Activated T-helper 9 cell treated with anti-CD3 and anti-CD28 coated beads, Interleukin-2, amount 50 U/mL, for 16 hours (primary cell): Measurements from ENCODE around the gene ITGB7.
"Not testable (repeated sequence)": the region's sequence is repeated elsewhere in the genome, so short reads cannot be mapped to it uniquely, and the experiment has no call there.

Experiments
- DNase-seq: peaks from one replicate; pipeline ENCODE4 v3.0.0-alpha.2; 2020; ENCODE audit warnings: low read depth

ITGB7 gene

DNA sequence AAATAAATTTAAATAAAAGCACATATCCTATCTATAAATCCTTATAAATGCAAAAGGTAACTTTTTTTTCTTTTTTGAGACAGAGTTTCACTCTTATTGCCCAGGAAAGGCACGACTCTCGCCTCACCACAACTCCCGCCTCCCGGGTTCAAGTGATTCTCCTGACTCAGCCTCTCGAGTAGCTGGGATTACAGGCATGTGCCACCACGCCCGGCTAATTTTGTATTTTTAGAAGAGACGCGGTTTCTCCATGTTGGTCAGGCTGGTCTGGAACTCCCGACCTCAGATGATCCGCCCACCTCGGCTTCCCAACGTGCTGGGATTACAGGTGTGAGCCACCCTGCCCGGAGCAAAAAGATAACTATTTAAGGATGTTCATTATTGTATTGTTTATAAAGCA is 28.2 kb downstream of the ITGB7 start:
- not testable (repeated sequence) for DNase-seq

DNA sequence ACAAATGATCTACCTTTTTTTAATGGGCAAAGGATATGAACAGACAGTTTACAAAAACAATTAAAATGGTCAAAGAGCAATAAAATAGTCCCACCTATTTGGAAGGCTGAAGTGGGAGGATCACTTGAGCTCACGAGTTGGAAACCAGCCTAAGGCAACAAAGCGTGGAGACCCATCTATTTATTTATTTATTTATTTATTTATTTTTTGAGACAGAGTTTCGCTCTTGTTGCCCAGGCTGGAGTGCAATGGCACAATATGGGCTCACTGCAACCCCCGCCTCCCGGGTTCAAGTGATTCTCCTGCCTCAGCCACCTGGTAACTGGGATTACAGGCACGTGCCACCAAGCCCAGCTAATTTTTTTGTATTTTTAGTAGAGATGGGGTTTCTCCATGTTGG is 29.6 kb downstream of the ITGB7 start:
- not testable (repeated sequence) for DNase-seq

DNA sequence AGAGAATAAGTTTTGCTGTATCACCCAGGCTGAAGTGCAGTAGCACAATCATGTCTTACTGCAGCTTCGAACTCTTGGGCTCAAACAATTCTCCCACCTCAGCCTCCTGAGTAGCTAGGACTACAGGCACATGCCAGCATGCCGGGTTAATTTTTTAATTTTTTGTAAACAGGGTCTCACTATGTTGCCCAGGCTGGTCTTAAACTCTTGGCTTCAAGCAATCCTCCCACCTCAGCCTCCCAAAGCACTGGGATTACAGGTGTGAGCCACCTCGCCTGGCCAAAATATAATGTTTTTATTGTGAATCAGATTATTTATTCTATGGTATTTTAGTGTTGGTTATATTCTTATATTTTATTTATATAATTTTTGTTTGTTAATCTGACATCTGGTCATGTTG is 30.3 kb downstream of the ITGB7 start:
- DNase-seq: no peak

DNA sequence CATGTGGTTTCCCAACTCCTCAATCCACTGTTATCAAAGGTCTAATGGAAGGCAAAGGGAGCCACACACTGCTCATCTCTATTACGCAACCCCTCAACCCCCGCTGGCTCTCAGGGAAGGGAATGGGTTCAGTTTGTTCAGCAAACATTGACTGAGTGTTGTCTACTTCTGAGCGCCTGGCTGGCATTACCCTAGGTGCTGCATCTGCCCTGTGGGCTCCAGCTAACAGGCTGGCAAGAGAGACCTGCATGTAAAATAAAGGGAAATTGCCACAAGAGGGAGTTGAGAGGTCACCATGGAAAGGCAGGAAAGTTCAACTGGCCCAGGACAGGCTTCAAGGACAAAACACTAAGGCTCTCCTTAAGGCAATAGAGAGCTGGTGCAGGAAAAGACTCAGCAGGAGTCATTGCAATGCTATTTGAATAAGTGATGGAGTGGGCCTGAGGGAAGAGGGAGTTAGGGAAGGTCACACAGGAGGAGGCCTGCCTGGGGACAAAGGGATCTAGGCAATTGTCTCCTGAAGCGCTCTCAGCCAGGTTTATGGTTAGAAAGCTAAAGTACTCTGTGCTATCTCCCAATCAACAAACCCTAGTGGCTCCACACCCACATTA is 32.1 kb downstream of the ITGB7 start:
- no peak for DNase-seq

DNA sequence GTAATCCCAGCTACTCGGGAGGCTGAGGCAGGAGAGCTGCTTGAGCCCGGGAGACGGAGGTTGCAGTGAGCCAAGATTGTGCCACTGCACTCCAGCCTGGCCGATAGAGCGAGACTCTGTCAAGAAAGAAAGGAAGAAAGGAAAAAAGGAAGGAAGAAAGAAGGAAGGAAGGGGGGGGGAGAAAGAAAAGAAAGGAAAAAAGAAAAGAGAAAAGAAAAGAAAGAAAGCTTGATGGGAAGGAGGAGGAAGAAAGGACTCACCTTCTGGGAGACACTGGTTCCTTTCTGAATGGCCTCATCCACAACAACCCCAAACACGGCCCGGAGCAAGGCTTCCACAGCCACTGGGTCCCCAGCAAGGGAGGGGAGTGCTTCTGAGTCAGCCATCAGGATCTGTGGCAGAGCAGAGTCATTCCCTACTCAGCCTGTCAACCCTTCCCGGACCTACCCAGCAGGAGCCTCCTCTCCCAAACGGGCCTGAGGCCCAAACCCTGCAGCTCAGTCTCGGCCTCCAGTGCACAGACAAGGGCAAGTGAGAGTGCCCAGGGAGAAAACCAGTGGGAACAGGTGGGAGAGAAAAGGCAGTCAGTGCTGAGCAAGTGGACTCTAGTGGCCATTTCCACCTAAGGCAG is 33.9 kb downstream of the ITGB7 start:
- DNase-seq: no peak

DNA sequence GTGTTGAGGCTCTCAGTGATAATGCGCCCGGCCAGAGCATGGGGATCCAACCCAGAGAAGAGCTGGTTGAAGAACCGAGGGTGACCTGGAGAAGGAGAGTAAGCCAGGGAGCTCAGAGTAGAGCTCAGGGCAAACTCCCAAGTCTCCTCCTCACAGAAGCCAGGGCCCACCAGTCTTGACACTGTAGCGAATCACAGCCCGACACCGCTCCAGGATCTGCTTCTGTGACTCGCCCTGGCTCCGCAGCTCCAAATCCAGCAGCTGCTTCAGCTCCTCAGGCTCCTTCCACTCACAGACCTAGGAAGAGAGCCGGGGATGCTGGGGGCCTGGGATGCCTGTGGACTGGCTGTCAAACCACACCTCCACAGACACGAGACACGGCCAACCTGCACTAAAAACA is 34.7 kb downstream of the ITGB7 start:
- DNase-seq: no peak

DNA sequence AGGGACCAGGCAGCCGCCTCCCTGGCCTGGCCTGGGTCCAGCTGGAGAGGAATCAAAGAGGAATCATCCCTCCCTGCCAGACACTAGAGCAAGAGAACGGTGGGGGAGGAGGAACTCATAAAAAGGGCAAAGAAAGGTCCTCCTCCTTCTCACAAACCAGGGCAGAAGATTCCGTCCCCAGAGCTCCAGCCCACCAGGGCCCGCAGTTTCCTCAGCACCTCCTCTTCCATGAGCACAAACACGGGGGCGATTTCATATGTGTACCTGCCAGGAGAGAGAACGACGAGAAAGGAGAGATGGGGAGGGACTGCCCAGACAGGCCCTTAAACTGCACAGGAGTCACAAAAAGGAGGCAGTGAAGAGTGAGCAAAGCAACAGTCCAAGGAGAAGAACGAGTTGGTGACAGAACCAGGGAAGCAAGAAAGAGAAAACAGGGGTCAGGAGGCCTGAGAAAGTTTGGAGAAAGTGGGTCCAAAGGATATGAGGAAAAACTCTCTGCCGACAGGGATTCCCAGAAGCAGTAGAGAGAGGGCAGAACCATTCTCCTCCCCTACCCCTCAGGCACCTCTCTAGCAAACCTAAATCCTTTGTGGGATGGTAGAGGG is 35.2 kb downstream of the ITGB7 start:
- no peak for DNase-seq

DNA sequence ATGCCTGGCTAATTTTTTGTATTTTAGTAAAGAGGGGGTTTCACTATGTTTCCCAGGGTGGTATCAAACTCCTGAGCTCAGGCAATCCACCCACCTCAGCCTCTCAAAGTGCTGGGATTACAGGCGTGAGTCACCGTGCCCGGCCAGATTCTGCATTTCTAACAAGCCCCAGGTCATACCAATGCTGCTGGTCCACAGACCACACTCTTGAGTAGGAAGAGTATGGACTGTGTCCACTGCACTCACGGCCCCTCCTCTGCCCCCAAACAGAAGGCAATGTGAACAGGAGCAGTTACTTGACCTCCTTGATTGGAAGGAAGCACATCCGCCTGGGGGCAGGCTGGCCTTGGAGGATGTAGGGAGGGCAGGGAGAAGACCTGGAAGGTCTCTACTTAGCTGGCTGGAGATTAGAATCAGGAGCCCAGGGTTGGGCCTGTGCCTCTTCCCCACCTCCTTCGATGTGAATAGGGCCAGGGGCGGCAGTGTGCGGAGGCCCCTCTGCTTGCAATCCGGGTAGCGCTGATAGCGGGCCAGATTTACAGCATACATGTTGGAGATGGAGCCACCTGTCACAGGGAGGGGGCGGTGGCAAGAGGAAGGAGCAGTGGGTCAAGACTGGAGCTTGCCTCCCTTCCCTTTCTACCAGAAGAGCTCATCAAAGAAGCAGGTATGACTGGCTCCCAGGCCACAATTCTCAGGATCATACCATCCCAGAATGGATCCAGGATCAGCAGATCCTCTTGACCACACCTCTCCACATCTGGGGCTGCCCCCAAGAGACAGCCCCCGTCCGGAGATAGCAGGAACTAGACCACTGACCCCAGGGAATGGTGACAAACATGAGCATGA is 36.0 kb downstream of the ITGB7 start:
- no peak for DNase-seq

DNA sequence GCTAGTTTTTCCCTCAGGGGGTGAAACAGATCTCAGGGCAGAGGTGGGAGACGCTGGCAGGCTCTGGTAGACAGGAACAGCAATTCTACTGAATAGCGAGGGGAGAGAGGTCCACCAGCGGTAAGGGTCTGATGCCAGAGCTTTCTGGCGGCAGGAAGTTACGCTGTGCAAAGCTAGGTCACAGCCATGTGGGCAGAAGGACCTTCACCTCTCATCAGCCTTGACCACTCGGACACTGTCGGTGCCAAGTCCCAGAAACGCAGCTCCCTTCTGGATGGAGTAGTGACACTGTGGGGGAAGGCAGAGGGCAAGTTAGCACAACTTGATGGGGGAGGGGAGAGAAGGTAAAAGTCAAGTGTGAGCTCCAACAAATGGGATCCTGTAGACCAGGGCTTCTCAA is 36.8 kb downstream of the ITGB7 start:
- DNase-seq: no peak

DNA sequence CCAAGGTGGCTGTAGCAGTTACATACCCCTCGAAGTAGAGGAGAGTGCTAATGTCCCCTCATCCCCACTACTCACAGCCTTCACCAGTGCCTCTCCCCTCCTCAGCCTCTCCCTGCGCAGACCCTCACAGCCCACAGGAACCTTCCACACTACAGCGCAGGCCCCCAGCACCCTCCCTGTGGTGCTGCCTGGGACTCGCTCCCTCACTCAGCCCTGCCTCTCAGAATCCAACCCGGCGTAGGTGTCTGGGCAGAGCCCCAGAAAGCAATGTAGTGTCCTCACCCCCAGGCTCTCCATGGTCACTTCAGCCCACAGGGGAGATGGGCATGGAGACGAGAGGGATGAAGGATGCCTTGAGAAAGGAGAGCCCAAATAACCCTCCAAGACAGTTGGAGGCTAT is 37.4 kb downstream of the ITGB7 start:
- DNase-seq: no peak

DNA sequence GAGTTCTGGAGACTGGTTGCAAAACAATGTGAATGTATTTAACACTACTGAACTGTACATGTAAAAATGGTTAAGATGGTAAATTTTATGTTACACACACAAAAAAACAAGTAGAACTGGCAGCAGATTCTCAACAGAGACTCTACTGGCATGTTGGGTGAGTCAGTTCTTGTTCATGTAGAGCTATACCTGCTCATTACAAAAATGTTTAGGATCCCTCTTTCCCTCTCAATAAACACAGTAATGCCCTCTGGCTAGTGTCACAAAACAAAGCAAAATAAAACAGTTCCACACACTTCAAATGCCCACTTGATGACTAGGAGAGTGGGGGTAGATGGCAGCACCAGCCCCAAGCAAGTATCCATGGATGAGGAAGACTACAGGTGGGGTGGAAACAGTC is 40.2 kb downstream of the ITGB7 start:
- DNase-seq: no peak

DNA sequence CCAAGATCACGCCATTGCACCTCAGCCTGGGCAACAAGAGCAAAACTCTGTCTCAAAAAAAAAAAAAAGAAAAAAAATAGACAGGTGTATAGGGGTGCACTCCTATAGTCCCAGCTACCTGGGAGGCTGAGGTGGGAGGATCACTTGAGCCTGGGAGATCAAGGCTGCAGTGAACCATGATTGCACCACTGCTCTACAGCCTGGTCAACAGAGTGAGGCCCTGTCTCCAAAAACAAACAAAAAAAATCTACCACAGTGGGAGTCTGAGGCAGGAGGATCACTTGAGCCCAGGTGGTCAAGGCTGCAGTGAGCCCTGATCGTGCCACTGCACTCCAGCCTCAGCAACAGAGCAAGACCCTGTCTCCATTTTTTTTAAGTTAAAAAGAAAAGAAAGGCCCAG is 44.0 kb downstream of the ITGB7 start:
- DNase-seq: not testable (repeated sequence)

DNA sequence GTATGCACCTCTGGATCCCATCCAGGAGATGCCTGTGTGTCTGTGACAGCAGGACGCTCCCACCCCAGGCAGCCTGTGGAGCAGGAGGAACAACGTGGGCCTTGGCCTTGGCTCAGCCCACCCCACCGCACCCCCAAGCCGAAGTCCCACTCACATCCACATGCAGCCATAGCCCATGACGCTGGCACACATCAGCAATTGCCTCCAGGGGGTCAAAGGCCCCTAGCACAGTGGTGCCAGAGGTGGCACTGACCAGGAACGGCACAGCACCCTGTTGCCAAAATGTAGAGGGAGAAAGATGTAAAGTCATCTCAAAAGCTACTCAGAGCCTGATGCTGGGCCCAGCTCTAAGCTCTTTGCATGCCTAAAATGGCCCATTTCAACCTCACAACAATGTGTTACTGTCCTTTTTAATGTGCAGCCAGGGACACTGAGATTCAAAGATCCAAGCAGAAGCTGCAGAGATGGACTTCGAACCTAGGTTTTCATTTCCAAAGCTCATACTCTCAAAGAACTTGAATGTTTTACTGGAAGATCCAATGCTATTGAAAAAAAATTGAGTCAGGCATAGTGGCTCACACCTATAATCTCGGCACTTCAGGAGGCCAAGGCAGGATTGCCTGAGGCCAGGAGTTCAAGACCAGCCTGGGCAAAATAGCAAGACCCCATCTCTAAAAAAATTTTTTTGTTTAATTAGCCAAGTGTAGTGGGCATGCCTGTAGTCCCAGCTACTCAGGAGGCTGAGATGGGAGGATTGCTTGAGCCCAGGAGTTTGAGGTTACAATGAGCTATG is 45.7 kb downstream of the ITGB7 start:
- no peak for DNase-seq

DNA sequence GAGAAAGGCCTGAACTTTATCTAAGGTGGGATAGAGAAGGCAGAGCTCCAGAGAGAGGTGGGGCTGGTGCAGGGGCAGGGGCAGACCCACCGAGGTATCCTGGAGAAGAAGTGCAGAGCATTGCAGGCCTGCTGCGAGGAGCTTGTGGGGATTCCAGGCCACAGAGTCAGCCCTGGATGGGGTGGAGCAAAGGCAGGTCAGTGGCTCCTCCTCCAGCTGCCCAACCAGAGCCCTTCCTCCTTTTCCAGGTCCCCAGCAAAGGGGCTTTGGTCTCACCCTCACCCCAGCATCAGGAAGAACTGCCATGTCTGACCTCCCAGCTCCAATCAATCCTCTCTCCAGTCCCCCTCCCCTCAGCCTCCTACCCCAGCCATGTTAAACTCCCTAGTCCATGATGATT is 46.4 kb downstream of the ITGB7 start:
- DNase-seq: no peak

DNA sequence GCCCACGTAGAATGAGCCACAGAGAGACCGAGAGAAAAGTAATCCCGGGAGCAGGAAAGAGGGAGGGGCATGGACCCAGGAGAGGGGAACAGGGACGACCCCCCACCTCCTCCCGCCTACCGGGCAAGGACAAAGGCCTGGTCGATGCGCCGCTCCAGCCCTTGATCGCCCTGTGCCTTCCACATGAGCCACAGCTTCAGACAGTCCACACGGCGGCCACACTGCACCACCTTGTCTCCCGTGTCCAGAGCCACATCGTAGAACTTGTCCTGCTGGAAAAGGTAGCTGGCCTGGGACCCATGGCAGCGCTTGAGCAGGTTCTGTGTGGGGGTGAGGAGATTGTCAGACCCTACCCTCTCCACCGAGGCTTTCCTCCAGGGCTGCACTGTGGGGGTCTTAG is 47.1 kb downstream of the ITGB7 start:
- DNase-seq: no peak

DNA sequence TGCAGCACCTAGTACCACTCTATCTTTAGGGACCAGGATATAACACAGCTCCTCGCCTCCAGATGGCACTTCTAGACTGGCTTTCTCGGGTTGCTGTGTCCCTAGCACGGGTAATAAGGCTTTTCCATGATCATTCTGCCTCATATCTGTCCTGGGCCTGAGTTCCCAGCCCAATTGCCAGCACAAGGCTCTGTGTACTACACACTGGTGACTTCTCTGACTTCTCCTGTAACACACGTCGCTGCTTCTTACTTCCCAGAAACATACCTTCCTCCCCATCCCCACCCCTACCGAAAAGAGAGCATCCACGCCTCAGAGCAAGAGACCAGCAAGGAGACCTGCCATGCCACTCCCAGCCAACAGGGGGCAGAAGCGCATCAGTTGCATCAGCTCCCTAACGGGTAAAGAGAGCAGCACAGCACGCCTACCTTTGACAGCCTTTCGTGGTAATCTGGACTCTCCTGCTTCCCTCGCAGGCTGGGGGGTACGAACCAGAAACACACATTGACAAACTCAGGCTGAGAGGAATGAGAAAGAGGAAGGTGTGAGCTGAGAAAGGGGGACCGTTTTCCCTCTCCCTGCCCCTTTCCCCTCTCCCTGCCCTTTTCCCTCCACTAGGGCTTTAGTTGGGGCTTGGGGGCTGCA is 47.7 kb downstream of the ITGB7 start:
- peak; percentile 84 for DNase-seq

DNA sequence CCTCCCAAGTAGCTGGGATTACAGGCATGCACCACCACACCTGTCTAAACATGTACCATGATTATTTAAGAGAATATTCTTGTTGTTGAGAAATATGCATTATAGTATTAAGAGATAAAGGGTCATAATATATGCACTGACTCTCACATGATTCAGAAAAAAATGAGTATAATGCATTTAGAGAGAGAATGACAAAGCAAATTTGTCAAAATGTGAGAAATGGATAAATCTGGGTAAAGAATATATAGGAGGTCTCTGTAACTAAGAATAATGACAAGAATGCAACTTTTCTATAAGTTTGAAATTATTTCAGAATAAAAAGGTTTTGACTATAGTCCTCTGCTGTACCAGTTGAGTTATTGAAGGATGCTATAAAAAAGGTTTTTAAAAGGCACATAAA is 54.7 kb downstream of the ITGB7 start:
- no peak for DNase-seq

DNA sequence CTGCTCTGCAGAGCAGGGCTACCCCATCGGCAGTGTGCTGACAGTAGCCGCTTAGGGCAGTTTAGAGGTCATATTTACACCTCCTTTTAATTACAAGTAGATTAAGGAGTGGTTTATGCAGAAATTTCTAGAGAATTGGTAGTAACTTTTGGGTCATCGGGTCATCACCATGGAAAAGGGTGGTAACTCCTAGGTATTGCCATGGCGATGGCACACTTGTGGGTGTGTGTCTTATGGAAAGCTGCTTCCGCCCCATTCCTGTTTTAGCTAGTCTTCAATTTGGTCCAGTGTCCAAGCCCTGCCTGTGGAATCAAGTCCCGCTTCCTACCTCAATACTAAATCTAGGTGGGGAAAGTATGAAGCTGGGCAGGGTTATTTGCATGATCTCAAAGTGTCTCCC is 56.0 kb downstream of the ITGB7 start:
- no peak for DNase-seq

DNA sequence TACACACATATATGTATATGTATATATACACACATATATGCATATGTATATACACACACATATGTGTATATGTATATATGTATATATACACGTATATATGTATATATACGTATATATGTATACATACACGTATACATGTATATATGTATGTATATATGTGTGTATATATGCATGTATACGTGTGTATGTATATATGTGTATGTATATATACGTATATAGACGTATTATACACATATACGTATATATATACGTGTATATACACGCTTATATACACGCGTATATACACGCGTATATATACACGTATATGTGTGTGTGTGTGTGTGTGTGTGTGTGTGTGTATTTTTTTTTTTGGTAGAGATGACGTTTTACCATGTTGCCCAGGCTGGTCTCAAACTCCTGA is 59.4 kb downstream of the ITGB7 start:
- no peak for DNase-seq

DNA sequence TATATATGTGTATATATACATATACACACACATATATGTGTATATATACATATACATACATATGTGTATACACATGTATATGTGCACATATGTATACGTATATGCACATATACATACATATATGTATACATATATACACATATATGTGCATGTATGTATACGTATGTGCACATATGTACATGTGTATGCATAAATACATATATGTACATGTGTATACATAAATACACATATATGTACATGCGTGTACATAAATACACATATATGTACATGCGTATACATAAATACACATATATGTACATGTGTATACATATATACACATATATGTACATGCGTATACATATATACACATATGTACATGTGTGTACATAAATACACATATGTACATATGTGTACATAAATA is 59.9 kb downstream of the ITGB7 start:
- DNase-seq: no peak

DNA sequence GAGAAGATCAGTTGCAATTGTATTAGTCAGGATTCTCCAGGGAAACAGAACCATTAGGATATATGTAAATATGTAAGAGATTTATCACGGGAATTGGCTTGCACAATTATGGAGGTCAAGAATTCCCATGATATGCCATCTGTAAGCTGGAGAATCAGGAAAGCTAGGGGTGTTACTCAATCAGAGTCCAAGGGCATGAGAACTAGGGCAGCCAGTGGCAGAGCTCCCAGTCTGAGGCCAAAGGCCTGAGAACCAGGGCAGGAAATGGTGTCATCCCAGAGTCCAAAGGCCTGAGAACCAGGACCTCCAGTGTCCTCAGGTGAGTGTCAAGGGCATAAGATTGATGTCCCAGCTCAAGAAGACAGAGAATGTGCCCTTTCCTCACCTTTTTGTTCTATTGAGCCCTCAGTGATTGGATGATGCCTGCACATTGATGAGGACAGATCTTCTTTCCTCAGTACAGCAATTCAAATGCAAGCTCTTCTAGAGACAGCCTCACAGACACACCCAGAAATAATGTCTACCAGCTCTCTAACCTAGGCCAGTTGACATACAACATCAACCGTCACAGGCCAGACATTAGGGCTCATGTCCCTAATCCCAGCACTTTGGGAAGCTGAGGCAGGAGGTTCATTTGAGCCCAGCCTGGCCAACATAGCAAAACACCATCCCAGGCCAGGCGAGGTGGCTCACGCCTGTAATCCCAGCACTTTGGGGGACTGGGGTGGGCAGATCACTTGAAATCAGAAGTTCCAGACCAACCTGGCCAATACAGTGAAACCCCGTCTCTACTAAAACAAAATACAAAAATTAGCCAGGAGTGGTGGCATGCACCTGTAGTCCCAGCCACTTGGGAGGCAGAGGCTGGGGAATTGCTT is 61.4 kb downstream of the ITGB7 start:
- DNase-seq: no peak
